D341Med (cell line): ENCODE data around the gene HOTAIR.

ENCODE experiments used
- DNase-seq: peaks from one replicate; pipeline ENCODE4 v3.0.0; 2012; ENCODE audit warnings: low spot score

The HOTAIR gene

DNA sequence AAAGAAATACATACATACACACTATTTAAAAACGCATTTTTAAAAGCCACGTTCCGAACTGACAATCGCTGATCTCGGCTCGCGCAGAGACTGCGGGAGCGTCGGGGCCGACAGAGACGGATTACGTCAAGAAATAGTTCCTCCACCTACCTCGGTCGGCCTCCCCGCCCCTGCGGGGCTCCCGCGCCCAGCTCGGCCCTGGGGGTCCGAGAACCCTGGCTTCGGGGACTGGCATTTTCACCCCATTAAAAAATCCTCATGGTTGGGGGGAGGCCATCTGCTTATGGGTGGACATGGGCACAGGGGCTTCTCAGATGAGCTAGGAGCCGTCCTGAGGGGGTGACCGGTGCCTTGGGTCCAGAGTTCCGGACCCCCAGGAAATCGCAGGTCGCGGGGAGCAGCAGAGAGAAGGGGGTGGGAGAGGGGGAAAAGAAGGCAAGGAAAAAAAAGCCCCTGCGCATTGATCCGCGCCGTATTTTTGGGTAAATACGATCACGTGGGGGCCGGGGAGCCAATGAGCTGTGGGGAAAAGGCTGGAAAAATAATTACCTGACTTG lies 24.9 kb upstream of the HOTAIR start:
- DNase-seq = peak; percentile 64

DNA sequence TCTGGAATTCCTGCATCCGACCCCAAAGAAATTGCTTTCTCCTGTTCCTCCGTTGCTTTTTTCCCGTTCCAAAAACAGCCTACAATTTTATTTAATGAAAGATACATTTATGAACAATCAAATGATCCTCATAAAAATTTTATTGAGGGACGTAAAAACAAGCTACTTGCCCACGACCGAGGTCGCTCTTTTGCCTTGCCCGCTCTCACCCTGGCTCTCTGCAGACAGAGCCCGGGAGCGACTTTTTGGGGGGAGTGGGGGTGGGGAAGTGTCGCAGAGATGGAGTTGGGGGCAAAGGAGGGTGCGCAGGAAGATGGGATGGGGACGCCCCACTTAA lies 24.1 kb upstream of the HOTAIR start:
- DNase-seq = no peak

DNA sequence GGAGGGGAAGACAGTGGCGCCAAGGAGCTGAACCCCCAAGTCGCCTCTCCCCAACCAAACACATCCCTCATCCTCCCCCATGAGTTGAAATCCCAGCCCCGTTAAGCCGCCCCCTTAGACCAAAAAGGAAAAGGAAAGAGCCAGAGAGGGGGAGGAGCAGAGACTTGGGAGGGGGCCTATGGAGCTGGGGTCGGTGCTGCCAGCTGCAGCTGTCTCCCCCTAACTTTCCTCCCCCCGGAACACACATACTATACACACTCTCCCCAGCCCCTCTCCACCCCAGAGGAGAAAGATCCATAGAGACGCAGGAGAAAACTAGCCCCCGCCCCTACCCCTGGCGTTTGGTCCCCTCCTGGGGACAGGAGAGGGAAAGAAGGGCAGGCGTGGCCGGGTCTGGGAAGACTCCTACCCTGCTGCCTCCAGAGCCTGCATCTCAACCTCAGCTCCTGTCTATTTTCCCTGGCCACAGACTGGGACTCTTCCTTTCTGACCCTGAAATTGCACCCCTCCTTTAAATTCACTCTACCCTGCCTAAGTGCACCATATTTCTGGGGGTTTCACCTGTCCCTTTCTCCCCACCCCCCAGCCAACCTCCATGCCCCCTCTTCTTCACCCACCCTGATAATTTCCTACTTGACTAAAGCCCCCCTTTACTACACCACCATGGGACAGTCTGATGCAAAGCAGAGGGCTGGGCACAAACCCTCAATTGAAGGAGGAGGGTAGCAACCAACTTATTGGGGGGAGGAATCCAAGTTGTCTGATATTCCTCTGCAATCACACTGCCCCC lies 23.6 kb upstream of the HOTAIR start:
- no peak for DNase-seq

DNA sequence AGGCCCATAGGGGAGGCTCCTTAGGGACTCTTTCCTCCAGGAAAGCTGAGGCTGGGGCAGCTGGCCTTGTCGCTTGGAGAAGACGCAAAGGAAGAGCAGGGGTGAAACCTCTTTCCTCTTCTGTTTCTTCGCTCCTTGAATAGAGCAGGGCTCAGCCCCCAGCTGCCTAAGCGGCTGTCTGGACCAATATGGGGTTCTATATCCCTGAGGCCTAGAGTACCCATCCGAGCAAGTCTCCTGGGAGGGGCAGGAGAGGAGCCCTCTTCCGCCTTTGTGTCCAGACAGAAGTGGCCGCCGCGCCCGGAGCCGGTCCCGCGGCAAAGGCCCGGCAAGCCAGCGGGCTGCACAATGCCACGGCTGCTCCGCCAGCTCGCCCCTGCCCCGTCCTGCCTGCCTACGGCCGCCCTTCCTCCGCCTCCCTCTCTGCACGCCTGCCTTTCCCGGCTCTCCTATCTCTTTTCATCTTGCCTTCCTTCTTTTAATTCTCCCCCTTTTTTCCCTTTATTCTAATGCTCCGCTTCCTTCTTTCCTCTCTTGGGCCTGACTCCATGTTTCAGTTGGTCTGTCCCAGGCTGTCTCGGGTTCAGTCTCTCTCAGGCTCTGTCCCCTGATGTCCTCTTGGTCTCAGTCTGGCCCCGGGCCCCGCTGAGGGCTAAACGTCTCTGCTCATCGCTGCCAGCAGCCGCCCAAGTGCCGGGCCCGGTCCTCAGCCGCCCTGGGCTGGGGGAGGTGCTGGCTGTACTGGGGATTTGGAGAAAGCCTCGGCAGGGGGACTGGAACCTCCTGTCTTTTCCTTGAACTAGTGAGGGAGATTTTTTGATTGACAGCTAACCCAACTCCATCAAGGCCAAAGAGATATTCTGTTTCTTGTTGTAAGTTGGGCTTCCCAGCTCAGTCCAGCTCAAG lies 22.7 kb upstream of the HOTAIR start:
- no peak for DNase-seq

DNA sequence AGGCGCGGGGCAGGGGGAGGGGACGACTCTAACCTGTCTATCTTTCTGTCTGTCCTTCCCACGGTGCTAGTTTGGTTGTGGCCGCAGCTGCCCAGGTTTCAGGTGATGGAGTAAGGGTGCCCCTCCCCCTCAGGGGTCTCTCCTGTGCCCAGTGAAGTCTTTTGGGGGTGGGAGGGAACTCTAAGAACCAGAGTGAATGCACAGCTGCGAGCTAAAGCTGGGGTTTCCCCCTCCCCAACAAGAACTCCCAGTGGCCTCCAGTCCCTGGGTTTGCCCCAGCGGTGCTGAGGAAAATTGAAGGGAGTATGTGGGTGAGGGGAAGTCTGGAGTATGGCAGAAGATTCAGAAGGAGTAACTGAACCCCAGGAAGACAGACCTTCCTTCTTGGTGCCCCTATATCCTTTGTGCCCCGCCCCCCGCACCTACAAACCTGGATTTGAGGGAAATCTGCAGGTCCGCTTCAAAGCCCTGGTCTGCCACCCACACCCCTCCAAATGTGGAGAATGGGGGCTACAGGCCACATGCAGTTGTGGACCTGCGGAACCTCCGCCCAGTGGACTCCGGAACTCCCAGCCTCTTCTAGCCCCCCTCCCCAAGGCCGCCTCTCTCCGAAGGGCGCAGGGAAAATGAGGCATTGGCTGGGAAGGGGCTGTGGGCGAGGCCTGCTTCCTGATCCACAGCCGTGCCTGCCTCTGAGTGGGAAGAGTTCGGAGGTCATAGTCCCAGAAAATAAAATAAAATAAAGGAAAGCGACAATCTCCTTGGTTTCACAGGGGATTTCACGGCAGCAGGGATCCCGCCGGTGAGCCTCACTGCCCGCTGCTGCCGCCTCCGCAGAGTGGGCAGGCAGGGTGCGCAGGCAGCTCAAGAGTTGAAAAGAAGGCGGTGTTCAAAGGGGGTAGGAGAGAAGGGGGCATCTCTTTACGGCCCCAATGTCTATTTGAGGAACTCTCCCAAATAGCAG lies 21.8 kb upstream of the HOTAIR start:
- no peak for DNase-seq

DNA sequence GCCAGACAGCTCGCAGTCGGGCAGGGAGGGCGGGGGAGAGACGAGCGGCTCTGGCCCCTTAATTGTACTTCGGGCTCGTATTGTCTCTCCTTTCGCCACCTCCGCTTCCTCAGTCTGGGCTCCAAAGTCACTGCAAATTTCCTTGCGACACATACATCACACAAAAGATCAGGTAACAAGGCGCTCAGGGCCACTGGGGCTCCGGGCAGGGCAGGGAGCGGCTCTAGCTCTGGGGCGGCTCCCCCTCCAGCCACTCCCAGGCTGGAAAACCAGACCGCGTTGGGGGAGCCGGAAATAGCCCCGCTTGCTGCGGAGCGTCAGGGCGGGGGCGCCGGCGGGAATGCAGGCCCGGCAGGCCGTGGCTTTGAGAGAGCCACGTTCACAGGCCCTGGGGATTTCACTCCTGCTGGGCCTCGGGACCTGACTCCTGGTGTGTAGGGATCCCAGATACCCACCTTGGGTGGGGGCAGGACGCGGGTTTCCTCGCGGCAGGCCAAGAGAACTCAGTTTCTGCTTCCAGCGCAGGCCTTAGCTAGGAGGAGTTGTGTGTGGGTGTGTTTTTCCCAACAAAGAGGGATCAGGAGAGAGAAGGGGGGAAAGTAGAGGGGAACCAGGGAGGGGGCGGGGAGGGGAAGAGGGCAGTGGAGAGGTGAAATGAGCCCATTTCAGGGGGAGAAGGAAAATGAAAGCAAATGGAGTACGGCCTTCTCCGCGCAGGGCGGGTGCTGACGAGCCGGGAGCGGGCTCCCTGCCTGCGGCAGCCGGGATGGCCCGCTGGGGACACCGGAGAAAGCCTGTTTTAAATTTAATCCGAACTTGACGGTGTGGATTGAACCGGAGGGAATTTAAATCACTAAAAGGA lies 20.9 kb upstream of the HOTAIR start:
- DNase-seq = no peak

DNA sequence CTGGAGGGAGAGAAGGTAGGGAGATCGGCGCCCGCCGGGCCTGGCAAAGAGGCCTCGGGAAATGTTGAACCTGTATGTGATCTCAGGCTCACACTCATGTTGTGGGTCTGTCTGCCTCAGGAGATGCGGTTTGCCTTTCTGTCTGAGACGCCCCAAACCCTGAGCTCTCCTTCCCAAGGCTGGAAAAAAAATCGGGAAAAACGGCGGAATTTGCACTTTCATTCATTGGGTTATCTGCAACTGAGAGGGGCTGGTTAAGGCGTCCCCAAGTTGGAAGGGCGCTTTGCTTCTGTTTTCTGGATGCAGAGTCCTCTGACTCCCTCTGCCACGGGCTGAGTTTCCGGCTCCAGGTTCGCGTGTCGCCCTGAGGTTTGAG lies 20.2 kb upstream of the HOTAIR start:
- DNase-seq = no peak

DNA sequence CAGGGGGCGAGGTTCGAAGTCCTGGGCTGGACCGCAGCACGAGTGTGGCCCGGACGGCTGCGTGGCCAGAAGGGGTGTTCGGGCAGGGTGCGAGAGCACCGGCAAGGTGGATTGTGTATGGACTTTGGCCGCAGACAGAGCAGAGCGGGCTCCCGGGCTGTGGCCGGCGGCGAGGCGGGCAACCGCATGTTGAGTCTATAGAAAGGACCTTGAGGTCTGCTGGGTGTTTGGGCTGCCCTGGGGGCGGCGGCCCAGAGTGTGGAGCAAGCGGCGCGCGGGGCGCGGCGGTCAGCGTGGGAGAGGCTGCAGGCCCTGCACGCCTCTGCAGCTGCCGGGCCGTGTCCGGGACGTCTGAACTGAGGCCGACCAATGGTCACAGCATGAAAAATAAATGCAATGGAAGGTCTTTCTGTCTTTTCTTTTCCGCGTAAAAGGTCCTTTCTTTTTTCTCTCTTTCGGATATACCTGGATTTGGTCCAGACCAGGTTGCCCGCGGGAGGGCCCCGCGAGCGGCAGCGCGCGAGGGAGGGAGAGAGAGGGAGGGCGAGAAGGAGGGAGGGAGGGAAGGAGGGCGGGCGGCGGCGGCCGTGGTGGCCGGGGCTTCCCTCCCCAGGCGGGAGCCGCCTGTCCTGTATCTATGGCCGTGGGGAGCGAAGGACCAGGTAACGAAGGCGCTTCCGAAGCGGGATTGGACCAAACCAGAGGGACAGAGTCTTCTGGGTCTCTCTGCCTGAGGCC lies 19.7 kb upstream of the HOTAIR start:
- DNase-seq = no peak

DNA sequence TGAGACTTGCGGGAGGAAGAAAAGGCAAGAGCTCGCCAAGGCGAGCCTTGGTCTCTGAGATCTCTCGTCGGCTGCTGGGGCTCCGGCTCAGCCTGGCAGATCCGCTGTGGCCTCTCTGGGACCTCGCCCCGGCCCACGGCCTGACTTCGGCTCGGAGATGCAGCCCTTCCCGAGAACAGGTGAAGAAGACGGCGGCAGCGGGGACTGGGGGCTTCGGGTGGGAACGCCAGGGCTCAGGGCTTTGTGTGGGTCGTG lies 19.2 kb upstream of the HOTAIR start:
- no peak for DNase-seq

DNA sequence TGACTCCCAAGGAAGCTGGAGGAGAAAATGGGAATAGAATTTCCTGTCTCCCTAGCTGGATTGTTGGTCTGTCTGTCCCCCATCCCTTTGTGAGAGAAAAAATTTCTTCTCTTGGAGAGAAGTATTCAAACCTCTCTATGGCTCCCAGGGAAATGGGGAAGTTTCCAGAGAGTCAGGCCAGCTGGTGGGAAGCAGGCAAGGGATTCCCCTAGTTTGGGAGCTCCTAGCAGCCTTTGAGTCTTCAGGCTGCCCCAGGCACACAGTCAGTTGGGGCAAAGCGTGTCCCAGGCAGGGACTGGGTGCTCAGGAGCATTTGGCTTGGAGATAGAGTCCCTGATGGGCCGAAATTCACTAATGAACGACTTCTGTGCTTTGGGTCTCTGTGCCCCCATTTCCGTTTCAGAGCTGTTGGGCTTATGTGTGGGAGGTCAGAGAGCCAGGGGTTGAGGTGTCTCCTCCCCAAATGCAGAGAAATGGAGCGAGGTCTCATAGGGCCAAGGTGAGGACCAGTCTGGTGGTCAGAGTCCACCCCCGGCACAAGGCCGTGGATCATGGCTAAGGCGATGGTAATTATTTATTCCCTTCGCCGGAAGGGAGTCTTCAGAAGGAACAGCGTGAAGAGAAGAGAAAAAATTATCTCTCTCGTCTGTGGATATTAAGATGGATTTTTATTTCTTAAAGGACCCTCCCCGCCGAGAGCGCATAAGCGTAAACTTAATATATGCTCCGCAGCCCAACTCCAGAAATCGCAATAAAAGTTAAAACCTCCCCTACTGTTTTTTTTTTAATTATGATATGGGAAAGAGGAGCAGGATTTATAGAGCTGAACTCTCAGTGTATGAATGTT lies 18.6 kb upstream of the HOTAIR start:
- no peak for DNase-seq

DNA sequence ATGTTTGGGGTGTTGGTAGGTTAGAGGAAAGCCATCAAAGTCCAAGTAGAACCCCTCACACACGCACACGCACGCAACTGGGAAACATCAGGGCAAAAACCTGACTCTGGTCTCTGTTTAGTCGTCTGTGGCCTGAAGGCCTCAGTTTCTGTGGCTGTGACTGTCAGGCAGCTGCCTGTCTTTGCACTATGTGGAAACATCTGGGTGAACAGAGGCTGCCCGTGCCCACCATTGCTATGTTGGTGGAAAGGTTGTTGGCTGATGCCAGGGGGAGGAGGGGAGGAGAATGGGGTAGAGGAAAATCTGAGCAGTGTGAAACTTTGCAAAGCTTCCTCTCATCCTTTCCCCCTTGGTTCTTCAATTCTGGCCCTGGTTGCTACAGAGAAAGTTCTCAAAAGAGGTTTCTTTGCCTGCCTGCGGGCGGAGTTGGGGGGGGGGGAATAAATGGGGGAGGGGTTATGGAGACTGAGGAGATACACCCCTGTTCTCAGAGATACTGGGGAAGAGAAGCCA lies 17.7 kb upstream of the HOTAIR start:
- DNase-seq = no peak

DNA sequence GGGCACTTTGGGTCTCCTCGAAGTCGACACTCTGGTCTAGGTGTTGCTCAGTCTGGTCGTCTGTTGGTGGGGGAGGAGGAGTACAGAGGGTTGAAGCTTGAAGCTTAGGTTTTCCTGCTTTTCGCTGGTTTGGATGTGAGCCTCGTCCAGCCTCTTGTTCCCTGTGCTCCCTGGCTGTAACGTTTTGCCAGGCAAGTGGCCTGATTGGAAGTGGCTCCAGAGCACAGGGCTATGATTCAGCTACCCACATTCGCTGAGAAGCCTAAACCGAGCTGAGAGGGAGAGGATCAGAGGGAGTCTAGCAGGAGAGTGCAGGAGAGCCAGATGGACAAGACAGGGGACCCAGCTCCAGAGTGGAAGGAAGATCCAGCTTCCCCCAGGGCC lies 16.3 kb upstream of the HOTAIR start:
- no peak for DNase-seq

DNA sequence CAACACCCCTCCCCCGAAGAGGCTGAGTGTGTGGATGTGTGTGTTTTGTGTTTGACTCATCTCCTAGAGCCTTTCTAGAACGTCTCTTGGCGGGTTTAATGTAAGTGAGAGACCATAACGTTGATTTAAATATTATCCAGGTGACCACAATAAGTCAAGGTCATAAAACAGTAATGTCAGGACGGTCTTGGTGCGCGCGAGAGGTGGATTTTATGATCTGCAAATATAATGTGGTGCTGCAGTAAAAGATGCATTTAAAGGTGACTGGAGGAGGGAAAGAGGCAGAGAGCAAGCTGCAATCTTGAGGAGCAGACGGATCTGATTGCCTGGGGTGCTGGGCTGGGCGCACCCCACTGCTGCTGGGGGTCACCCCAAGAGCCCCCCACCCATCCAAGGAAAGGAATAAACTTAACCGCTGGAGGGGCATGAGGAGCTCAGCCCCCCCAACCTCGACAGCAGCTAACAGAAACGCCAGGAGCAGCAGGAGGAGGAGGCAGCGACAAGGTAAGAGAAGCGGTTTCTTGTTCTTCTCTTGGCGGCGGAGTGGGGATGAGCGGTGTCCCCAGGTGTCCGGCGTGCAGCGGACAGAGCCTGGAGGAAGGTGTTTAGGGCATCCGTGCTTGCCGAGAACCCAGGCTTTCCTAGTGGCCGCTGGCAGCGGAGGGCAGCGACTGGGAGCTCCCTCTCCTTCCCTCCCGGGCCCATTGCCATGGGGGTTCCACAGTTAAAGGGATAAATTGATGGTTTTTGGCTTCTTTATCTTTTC lies 15.7 kb upstream of the HOTAIR start:
- DNase-seq = no peak

DNA sequence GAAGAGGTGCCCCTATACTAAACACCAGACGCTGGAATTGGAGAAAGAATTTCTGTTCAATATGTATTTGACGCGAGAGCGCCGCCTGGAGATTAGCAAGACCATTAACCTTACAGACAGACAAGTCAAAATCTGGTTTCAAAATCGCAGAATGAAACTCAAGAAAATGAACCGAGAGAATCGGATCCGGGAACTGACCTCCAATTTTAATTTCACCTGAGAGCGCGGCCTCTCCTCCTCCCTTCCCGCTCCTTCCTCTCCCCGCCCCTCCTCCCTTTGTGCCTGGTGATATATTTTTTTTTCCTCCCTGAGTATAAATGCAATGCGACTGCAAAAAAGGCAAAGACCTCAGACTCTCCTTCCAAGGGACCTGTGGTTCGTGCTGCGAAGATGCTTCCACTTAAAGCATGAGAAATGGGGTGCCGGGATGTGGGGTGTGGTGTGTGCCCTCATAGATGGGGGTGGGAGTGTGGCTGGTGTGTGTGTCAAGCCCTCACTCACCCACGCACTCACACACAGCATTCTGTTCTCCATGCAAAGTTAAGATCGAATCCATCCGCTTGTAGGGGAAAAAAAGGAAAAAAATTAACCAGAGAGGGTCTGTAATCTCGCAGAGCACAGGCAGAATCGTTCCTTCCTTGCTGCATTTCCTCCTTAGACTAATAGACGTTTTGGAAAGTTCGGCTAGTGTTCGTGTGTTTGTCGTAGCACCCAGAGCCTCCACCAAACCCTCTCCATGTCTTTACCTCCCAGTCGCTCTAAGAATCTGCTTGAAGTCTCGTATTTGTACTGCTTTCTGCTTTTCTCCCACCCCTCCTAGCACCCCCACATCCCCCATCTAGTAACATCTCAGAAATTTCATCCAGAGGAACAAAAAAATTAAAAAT lies 14.7 kb upstream of the HOTAIR start:
- no peak for DNase-seq

DNA sequence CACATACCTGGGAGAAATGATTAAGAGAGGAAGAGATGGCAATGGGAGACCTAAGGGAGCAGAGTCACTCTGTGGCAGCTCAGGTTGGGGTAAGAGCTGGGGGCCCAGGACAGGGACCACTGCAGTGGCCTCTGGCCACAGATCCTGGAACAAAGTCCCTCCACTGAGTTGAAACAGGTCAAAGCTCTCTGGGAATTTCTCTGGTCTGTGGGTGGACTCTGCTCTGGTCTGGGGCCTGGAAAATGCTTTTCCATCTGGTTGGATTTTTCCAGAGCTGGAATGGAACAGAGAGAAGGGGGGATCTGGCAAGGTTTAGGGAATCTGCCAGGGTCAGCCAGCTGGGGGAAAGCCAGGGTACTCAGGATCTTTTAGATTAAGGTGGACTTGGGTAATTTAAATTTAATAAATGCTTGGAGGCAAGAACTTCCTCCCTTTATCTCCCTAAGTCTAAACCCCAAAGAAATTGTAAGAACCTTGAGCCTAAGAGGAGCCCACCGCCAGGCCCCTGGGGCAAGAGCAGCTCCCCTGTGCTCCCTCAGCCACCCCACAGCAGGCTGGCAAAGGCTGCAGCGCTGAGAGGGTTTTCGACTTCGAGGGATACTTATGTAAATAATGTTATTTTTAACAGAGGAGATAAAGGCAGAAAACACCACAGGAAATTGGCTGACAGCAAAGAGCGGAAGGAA lies 13.9 kb upstream of the HOTAIR start:
- DNase-seq = no peak

DNA sequence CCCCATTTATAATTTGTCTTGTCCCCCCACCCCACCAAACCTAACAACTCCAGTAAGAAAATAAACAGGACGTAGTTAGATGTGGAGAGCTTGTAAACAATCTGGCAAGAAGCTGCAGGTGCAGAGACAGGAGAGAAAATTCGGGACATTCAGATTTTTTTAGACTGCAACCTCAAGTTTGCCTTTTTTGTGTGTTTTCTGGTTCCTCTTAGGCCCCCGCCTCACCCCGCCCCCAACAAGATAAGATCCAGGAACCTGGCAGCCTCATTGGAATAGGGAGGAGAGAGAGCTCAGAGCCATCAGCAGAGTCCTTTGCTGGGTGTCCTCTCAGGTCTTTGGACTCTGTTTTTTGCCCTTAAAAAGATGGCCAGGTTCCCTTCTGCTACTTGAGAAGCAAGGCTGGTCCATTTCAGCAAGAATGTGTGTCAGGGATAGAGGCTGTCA lies 13.1 kb upstream of the HOTAIR start:
- no peak for DNase-seq
